Stimulated activated CD4-positive, alpha-beta T cell treated with anti-CD3 and anti-CD28 coated beads, Interleukin-1b, Interleukin-23, amount 100 ng/mL, for 1 hour (primary cell): ENCODE results near the gene SEPTIN2.
"Not testable (repeated sequence)": the region's sequence is repeated elsewhere in the genome, so short reads cannot be mapped to it uniquely, and the experiment has no call there.

ENCODE experiments used
- DNase-seq, 2 donors: peaks; one replicate each; pipeline ENCODE4 v3.0.0-alpha.2; 2020; ENCODE audit warnings: low read depth in 2 of 2

Gene SEPTIN2

DNA sequence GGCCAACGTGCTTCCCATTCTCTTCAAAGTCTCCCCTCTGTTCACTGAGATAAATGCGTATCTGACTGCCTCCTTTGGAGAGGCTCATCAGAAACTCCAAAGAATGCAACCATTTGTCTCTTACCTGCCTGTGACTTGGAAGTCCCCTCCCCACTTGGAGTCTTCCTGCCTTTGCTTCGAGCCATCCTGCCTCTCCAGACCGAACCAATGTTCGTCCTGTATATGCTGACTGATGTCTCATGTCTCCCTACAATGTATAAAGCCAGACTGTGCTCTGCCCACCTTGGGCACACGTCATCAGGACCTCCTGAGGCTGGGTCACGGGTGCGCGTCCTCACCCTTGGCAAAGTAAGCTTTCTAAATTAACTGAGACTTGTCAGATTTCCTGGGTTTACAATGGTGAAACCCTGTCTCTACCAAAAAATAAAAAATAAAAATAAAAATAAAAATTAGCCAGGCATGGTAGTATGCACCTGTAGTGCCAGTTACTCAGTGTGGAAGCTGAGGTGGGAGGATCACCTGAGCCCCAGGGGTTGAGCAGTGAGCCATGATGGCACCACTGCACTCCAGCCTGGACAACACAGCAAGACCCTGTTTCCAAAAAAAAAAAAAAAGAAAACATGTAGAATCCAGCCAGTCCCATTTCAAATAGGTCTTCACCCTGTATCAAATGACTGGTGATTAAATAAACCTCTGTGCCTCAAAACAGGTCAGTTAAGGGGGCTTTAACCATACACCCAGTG is 29.2 kb upstream of the SEPTIN2 start:
- DNase-seq, result no peak

- DNase-seq, result no peak
Measured at GRCh38 chr2:241288324-241288888, 27.3 kb upstream of the SEPTIN2 start.

GRCh38 chr2:241289053-241289452 is 26.7 kb upstream of the SEPTIN2 start:
- no peak for DNase-seq

DNA sequence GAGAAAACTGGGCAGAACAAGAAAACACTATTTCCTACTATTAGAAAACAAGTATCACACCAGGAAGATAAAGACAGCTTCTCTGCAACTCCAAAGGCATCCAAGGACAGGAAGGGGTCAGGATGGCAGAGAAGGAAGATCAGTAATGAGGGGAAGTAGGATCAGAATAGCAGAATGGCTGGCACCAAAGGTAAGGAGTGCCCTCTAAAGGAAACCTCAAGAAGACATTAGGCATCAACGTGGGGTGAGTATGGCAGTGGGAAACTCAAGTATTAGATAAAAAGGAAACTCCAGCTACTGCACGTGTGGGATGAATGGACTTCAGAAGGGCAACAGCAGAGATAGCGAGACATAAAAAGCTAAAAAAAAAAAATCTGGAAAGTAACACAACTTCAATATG is 26.1 kb upstream of the SEPTIN2 start:
- DNase-seq, result no peak

- DNase-seq, result no peak
Measured at GRCh38 chr2:241291153-241291552, 24.6 kb upstream of the SEPTIN2 start.

- DNase-seq, result no peak
Measured at GRCh38 chr2:241291977-241292376, 23.7 kb upstream of the SEPTIN2 start.

DNA sequence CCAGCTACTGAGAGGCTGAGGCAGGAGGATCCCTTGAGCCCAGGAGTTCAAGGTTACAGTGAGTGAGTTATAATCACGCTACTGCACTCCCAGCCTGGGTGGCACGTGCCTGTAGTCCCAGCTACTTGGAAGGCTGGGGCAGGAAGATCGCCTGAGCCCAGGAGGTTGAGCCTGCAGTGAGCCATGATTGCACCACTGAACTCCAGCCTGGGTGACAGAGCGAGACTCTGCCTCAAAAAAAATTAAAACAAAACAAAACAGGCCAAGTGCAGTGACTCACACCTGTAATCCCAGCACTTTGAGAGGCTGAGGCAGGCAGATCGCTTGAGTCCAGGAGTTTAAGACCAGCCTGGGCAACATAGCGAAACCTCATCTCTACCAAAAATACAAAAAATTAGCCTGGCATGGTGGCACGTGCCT is 22.3 kb upstream of the SEPTIN2 start:
- not testable (repeated sequence) for DNase-seq

- no peak for DNase-seq
Measured at GRCh38 chr2:241295326-241296095, 20.2 kb upstream of the SEPTIN2 start.

- no peak for DNase-seq
Measured at GRCh38 chr2:241296767-241297166, 19.0 kb upstream of the SEPTIN2 start.

DNA sequence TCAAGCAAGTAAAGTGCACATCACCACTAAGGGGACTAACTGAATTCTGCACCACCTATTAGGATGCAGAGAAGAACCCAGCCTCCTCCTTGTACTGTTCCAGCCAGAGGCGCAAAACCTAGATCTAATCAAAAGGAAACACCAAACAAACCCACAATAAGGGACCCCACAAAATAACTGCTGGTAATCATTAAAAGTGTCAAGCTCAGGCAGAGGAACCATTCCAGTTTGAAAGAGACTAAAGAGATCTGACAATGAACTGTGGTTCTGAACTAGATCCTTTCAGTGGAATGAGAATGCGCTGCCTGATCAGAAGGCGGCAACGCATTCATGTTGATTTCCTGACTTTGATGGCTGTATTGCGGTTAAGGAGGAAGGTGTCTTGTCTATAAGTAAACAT is 17.1 kb upstream of the SEPTIN2 start:
- no peak for DNase-seq

- no peak for DNase-seq
Measured at GRCh38 chr2:241300000-241300399, 15.7 kb upstream of the SEPTIN2 start.

- DNase-seq, result no peak
Measured at GRCh38 chr2:241302083-241302482, 13.6 kb upstream of the SEPTIN2 start.

DNA sequence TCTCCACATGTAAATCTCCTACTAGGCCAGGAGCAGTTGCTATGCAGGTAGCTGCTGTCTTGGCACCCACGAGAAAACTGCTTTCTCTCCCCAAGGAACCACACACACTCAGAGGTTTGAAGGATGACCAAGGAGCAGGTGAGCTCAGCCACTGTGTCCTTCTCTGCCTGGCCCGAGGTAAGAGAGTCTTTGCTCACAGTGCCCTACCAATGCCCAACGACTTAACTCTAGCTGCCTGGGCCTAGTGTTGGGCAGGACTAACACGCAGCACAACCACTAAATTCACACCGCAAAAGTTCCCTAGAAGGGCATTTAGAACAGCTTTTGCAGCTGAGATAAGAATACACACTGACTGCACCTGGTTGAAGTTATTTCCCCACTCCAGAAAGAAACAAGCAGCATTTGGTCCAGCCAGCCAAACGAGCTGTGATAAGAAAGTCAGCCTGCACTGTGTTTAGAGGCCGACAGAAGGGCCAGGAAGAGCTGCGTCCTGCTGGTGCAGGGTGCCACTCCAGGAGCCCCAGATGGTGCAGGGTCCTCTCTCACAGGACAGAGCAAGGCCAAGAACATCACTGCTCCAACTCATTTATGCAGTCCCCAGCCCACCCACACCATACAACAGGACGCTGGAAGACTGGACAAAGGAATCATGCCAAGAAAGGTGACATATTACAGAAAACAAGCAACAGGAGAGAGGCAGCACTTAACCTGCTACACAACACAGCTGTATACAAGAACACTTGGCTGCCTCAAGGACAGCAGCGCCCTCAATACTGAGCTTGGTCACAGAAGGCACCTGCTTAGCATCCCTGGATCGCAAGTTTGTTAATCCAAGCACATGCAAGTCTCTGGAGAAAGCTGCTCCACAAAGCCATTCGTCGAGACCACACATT is 12.7 kb upstream of the SEPTIN2 start:
- DNase-seq, result no peak

- DNase-seq, result no peak
Measured at GRCh38 chr2:241304039-241304670, 11.6 kb upstream of the SEPTIN2 start.

- DNase-seq, result no peak
Measured at GRCh38 chr2:241307055-241307454, 8.7 kb upstream of the SEPTIN2 start.

- no peak for DNase-seq
Measured at GRCh38 chr2:241308267-241308666, 7.5 kb upstream of the SEPTIN2 start.

DNA sequence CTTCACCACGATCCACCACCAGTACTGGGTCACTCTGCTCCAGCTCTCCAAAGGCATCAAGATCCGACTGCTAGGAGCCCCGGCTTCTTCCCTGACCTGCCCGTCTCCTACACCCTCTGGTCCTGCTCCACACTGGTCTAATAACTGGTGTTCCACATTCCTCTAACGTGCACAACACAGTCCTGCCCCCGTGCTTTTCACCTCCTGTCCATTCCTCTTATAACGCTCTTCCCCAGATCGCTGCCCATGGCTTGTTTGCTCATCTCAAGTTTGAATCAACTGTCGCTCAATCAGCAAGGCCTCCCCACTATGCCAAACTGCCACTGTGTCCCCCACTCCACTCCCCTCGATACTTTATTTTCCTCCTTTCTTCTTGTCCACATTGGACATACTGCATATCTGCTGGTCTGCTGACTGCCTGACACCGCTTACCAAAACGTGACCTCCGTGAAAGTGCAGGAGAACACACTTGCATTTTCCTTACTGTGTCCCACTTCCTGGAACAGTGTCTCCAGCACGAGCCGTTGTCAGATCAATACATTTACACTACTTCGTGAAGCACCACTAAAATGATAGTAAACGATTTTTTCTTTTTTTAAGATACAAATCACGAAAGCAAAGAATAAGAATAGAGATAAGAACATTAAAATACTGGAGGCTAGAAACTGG is 6.8 kb upstream of the SEPTIN2 start:
- DNase-seq, result no peak

- peak; percentile 21 to 47 for DNase-seq
Measured at GRCh38 chr2:241309684-241310117, 6.0 kb upstream of the SEPTIN2 start.

DNA sequence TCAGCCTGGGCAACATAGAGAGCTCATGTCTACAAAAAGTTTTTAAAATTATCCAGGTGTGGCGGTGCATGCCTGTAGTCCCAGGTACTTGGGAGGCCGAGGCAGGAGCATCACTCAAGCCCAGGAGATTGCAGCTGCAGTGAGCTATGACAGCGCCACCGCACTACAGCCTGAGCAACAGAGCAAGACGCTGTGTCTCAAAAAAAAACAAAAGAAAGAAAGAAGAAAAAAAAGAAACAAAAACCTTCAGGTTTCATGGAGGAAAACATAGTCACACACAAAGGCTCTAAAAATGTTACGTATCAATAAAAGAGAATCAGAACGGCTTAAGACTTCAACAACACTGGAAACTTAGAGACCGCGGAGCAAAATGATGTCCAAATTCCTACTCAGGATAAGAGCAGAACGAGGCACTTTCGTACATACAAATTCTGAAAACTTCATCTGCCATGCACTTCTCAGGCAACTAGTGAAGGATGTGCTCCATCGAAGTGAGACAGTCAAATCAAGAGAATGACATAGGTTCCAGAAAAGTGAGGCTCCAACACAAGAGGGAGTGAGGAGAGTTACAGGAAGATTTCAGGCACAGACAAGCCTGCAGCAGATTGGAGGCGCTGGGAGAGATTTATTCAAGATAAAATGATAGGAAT is 4.7 kb upstream of the SEPTIN2 start:
- DNase-seq, result no peak

DNA sequence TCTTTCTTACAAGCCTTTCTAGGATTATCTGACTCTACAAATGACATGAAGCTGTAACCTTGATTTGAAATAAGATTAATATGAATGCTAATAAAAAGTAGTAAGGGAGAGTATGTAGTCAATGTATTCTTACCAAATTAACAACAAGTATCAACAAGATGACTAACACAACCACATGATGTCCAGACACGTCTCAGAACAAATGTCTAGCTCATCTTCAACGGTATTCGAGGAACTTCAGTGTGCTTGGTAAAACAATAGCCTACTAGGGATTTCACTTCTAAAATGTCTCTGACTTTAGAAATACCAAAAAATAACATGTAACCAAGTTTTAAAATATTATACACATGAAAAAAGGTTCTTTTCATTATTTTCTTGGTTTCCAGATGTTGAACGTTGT is 3.6 kb upstream of the SEPTIN2 start:
- no peak for DNase-seq
